DND-41 (cell line): ENCODE results near the gene SLC25A21.

Source experiments
- CTCF ChIP-seq: IDR thresholded peaks from 2 replicates; pipeline ENCODE4 v1.5.1; 2012; ENCODE audit warnings: borderline replicate concordance, low read length, moderate library complexity, mild to moderate bottlenecking; ENCODE audit not compliant: poor library complexity, severe bottlenecking; ENCODE audit errors: extremely low read depth
- EZH2 ChIP-seq: IDR thresholded peaks from 3 replicates; pipeline ENCODE4 v1.6.1; 2012; ENCODE audit warnings: borderline replicate concordance, low read depth, mild to moderate bottlenecking, moderate library complexity, low read length, inconsistent platforms; ENCODE audit not compliant: severe bottlenecking

- no peak for TF ChIP-seq CTCF
- TF ChIP-seq EZH2 = no peak
Observed at GRCh38 chr14:36834293-36834692, 338.1 kb downstream of the SLC25A21 start.
